MM.1S (cell line): ENCODE measurements around the gene CDC37.

ENCODE experiments used
- DNase-seq: peaks from one replicate; pipeline ENCODE4 v3.0.0-alpha.2; 2015
- H2AFZ ChIP-seq: fragments of 300-600 bp; sonication (generic); 2 replicates; pipeline ENCODE4 v1.6.0; 2016; ENCODE audit warnings: antibody characterized with exemption, low read length
- H3F3A ChIP-seq: fragments of 300-600 bp; sonication (generic); 2 replicates; pipeline ENCODE4 v1.6.1; 2016; ENCODE audit warnings: mild to moderate bottlenecking, antibody characterized with exemption, low read length, moderate library complexity, mixed read lengths; ENCODE audit not compliant: insufficient read depth
- H3K27ac ChIP-seq: fragments of 300-600 bp; sonication (generic); 2 replicates; pipeline ENCODE4 v1.5.1; 2016; ENCODE audit warnings: mild to moderate bottlenecking, low read length
- H3K27me3 ChIP-seq: fragments of 300-600 bp; sonication (generic); replicated peaks from 2 replicates; pipeline ENCODE4 v1.6.0; 2016; ENCODE audit warnings: low read length; ENCODE audit not compliant: insufficient read depth
- H3K36me3 ChIP-seq: fragments of 300-600 bp; sonication (generic); replicated peaks from 2 replicates; pipeline ENCODE4 v1.6.1; 2016; ENCODE audit warnings: mild to moderate bottlenecking, low read length, mixed read lengths; ENCODE audit not compliant: insufficient read depth
- H3K4me1 ChIP-seq: fragments of 300-600 bp; sonication (generic); 2 replicates; pipeline ENCODE4 v1.6.1; 2016; ENCODE audit warnings: low read length, mixed read lengths
- H3K4me2 ChIP-seq: fragments of 300-600 bp; sonication (generic); 2 replicates; pipeline ENCODE4 v1.6.0; 2016; ENCODE audit warnings: low read depth, low read length
- H3K4me3 ChIP-seq: fragments of 300-600 bp; sonication (generic); 2 replicates; pipeline ENCODE4 v1.5.1; 2016; ENCODE audit warnings: low read length, mixed read lengths
- H3K79me2 ChIP-seq: fragments of 300-600 bp; sonication (generic); 2 replicates; pipeline ENCODE4 v1.6.1; 2016; ENCODE audit warnings: mixed run types, low read length, mixed read lengths
- H3K9ac ChIP-seq: fragments of 300-600 bp; sonication (generic); 2 replicates; pipeline ENCODE4 v1.6.1; 2016; ENCODE audit warnings: low read length, mixed read lengths
- H3K9me2 ChIP-seq: fragments of 300-600 bp; sonication (generic); replicated peaks from 2 replicates; pipeline ENCODE4 v1.6.1; 2016; ENCODE audit warnings: mild to moderate bottlenecking, low read length, mixed read lengths; ENCODE audit not compliant: insufficient read depth
- H3K9me3 ChIP-seq: fragments of 300-600 bp; sonication (generic); replicated peaks from 2 replicates; pipeline ENCODE4 v1.6.1; 2016; ENCODE audit warnings: mild to moderate bottlenecking, low read length, mixed read lengths; ENCODE audit not compliant: insufficient read depth
- H4K20me1 ChIP-seq: fragments of 300-600 bp; sonication (generic); 2 replicates; pipeline ENCODE4 v1.6.1; 2016; ENCODE audit warnings: mild to moderate bottlenecking, low read length, moderate library complexity, mixed read lengths; ENCODE audit not compliant: insufficient read depth
- EZH2 ChIP-seq: fragments of 300-600 bp; sonication (generic); optimal IDR thresholded peaks from 2 replicates; pipeline ENCODE3; 2017; ENCODE audit warnings: low read depth, mild to moderate bottlenecking, antibody characterized with exemption, low read length, mixed read lengths
- EZH2phosphoT487 ChIP-seq: fragments of 300-600 bp; sonication (generic); IDR thresholded peaks from 2 replicates; pipeline ENCODE4 v1.6.1; 2018; ENCODE audit warnings: antibody characterized with exemption, low read length
- TF ChIP-seq, protein P1 (sequence below): fragments of 300-600 bp; sonication (generic); IDR thresholded peaks from 2 replicates; pipeline ENCODE4 v1.5.1; 2016; ENCODE audit warnings: antibody characterized with exemption, low read length, mixed read lengths

Gene CDC37

DNA sequence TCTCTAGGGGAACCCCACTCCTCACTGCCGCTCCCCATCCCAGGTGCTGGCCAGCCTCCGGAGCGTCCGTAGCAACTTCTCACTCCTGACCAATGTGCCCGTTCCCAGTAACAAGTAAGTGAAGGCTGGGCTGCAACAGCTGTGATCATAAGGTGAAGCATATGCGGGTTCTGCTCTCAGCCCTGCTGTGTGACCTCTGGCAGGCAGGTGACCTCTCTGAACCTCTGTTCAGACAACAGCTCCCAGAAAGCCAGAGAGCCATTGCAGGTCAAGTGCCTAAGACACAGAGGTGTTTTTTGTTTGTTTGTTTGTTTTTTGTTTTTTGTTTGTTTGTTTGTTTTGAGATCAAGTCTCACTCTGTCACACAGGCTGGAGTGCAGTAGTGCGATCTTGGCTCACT lies 45.7 kb upstream of the CDC37 start:
- no peak overlapping the region for H3K4me3 ChIP-seq
- H4K20me1 ChIP-seq, result no peaks in the 10 kb centered on the region
- H3K4me2 ChIP-seq, result no peak overlapping the region
- H3K9ac ChIP-seq, result no peak overlapping the region
- H3F3A ChIP-seq, result no peaks in the 10 kb centered on the region
- no peaks in the 10 kb centered on the region for H3K36me3 ChIP-seq
- no peaks in the 10 kb centered on the region for H3K79me2 ChIP-seq
- DNase-seq, result no peak
- H3K27me3 ChIP-seq, result no peaks in the 10 kb centered on the region
- no peaks in the 10 kb centered on the region for H3K4me1 ChIP-seq
- no peaks in the 10 kb centered on the region for H3K9me2 ChIP-seq
- TF ChIP-seq EZH2, result no peak
- no peak for TF ChIP-seq EZH2phosphoT487
- TF ChIP-seq, protein P1, sequence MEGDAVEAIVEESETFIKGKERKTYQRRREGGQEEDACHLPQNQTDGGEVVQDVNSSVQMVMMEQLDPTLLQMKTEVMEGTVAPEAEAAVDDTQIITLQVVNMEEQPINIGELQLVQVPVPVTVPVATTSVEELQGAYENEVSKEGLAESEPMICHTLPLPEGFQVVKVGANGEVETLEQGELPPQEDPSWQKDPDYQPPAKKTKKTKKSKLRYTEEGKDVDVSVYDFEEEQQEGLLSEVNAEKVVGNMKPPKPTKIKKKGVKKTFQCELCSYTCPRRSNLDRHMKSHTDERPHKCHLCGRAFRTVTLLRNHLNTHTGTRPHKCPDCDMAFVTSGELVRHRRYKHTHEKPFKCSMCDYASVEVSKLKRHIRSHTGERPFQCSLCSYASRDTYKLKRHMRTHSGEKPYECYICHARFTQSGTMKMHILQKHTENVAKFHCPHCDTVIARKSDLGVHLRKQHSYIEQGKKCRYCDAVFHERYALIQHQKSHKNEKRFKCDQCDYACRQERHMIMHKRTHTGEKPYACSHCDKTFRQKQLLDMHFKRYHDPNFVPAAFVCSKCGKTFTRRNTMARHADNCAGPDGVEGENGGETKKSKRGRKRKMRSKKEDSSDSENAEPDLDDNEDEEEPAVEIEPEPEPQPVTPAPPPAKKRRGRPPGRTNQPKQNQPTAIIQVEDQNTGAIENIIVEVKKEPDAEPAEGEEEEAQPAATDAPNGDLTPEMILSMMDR, result no peak
- no peaks in the 10 kb centered on the region for H3K9me3 ChIP-seq
- no peak overlapping the region for H2AFZ ChIP-seq
- no peak overlapping the region for H3K27ac ChIP-seq

- Histone ChIP-seq H3F3A (no peaks in the 10 kb centered on the region), H3K79me2 (no peaks in the 10 kb centered on the region), H4K20me1 (no peaks in the 10 kb centered on the region), H3K4me1 (no peaks in the 10 kb centered on the region), H3K9ac (no peak overlapping the region), H3K27me3 (no peaks in the 10 kb centered on the region), H3K9me3 (no peaks in the 10 kb centered on the region), H3K9me2 (no peaks in the 10 kb centered on the region), H3K4me2 (no peak overlapping the region), H2AFZ (no peak overlapping the region), H3K36me3 (no peaks in the 10 kb centered on the region), H3K4me3 (no peak overlapping the region), H3K27ac (no peak overlapping the region)
- no peak for DNase-seq
- TF ChIP-seq EZH2phosphoT487 (no peak), EZH2 (no peak)
- TF ChIP-seq, protein P1, result no peak
Measured at GRCh38 chr19:10442698-10443097, 39.4 kb upstream of the CDC37 start.

DNA sequence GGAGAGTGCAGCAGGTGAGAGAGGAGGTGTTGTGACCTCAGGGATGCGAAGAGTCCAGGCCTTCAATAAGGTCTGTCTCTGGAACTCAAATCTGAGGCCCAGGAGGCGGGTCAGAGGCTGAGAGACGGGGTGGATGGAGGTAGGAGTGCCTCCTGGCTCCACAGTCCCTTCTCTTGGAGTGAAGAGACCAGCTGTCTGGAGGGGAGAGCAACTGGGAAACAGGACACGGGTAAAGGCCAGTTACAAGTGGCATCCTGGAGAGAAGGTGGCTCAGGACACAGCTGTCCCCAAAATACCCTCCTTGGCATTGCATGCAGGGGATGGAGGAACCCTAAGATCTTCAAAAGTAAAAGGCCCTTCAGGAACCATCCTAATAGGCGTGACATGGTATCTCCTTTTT lies 36.2 kb upstream of the CDC37 start:
- Histone ChIP-seq H3F3A (no peaks in the 10 kb centered on the region), H3K9ac (no peak overlapping the region), H3K79me2 (no peaks in the 10 kb centered on the region), H3K4me2 (no peak overlapping the region), H3K4me1 (no peaks in the 10 kb centered on the region), H3K9me2 (no peaks in the 10 kb centered on the region), H4K20me1 (no peaks in the 10 kb centered on the region), H3K27ac (no peak overlapping the region), H3K27me3 (no peaks in the 10 kb centered on the region), H3K36me3 (no peaks in the 10 kb centered on the region), H3K9me3 (no peaks in the 10 kb centered on the region), H2AFZ (no peak overlapping the region), H3K4me3 (no peak overlapping the region)
- TF ChIP-seq, protein P1, result no peak
- no peak for TF ChIP-seq EZH2phosphoT487
- no peak for TF ChIP-seq EZH2
- DNase-seq, result no peak
